ENCODE measurements around the gene MMP24OS. TPM values are rescaled to one million over a fixed set of nuclear protein-coding genes. Genes with fewer than 3 reads are reported as not detected.
A peak's percentile ranks its signal among the peaks of the same experiment; 100 is the strongest.

Gene MMP24OS
- total RNA-seq, 1 experiment from 2014 or later: 19.6 TPM

DNA sequence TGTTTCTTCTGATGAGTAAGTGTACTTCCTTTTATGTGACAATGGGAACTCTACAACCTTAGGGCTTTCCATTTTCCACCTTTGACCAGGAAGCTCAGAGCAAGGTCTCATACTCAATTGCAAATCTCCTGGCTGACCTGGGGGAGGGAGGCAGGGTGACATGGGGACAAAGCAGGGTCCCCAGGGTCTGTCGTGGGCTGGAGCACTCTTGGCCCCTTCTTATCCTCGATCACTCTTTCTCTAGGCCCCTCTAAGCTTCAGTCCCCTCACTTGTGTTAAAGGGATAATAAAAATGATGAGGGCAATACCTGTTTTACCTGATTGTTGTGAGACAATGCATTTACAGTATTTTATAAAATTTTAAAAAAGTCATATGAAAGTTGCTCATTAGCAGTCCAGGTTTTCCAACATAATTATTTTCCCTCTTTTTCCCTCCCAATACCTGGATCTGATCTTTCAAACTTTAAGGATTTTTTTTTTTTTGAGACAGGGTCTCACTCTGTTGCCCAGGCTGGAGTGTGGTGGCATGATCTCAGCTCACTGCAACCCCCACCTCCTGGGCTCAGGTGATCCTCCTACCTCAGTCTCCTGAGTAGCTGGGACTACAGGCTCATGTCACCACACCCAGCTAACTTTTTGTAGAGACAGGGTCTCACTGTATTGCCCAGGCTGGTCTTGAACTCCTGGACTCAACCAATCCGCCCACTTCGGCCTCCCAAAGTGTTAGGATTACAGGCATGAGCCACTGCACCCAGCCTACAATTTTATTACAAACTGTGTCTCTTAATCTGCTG lies 22.7 kb upstream of the MMP24OS start:
- Histone ChIP-seq H3K27ac (no peak overlapping the region), H3K4me1 (peaks cover 18% of the 10 kb centered on the region)
- DNase-seq: no peak

DNA sequence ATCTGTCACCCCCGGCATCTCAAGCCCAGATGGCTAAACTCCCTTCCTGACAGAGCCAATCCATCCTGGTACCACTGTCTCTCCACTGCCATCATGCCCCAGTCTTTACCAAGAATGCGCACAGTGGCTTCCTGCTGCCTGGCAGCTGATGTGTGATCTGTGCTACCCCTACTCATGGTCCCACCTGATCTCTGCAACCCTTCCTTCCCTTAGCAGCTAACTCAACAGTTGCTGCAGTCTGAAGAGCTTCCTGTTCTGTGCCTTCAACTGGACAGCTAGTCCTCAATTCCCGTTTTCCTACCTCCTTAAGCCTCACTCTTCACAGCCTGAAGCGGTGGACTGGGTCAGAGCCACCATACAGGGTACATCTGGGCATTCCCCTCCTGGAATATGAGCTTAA lies 21.9 kb upstream of the MMP24OS start:
- Histone ChIP-seq H3K9me3 (replicated peaks) (no peaks in the 10 kb centered on the region), H3K27ac (no peak overlapping the region), H3K27me3 (0 out of 2 replicates have a peak, but pooled peaks cover 6% of the 10 kb centered on the region), H3K36me3 (no peaks in the 10 kb centered on the region), H3K4me1 (peaks cover 9% of the 10 kb centered on the region), H3K4me3 (no peak overlapping the region)
- no peak for DNase-seq

More for the DNA sequence above, 22.7 kb upstream of the MMP24OS start:
- H3K36me3 ChIP-seq: no peaks in the 10 kb centered on the region
- no peak overlapping the region for H3K4me3 ChIP-seq
- no peaks in the 10 kb centered on the region for H3K9me3 ChIP-seq (replicated peaks)
- H3K27me3 ChIP-seq: 0 out of 2 replicates have a peak, but pooled peaks cover 6% of the 10 kb centered on the region

DNA sequence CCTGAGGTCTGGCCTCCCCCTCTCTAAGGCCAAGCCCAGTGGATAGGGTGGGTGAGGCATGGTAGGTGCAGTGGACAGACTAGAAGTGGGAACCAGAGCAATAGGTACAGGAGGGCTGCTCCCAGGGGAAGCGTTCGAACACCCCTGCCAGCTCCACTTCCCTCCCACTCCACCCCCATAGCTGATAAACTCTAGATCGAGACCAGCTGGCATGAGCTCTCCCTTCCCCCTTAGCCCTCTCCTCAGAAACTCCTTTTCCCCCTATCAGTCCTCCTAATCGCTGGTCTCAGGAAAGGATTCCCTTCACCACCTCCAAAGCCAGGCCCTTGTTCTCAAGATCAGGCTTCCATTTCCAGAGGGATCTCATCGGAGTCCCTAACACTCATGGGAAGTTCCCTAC lies 20.3 kb upstream of the MMP24OS start:
- no peak for DNase-seq
- Histone ChIP-seq H3K27ac (no peak overlapping the region), H3K9me3 (replicated peaks) (no peaks in the 10 kb centered on the region), H3K36me3 (no peaks in the 10 kb centered on the region), H3K27me3 (0 out of 2 replicates have a peak, but pooled peaks cover 11% of the 10 kb centered on the region), H3K4me1 (no peaks in the 10 kb centered on the region), H3K4me3 (no peak overlapping the region)

DNA sequence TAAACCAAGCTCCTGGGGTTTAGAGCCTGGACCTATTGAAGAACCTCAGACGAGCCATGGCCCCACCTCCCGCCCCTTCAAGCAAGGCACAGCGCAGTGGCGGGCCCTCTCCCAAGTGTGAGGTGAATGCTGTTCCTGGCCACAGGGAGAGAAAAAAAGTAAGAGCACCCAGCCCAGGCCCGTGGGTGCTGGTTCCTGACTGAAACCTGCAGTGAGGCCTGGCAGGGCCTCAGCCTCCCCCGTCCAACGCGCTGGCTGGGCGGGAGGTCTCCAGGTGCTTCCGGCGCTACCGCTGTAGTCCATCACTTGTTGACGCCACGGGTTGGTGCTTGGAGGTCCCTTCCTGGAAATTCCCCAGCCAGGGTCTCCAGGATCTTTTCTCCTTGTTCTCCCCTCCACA lies 19.8 kb upstream of the MMP24OS start:
- Histone ChIP-seq H3K9me3 (replicated peaks) (no peaks in the 10 kb centered on the region), H3K4me1 (no peaks in the 10 kb centered on the region), H3K27ac (no peak overlapping the region), H3K27me3 (0 out of 2 replicates have a peak, but pooled peaks cover 11% of the 10 kb centered on the region), H3K4me3 (no peak overlapping the region), H3K36me3 (no peaks in the 10 kb centered on the region)
- DNase-seq: no peak

DNA sequence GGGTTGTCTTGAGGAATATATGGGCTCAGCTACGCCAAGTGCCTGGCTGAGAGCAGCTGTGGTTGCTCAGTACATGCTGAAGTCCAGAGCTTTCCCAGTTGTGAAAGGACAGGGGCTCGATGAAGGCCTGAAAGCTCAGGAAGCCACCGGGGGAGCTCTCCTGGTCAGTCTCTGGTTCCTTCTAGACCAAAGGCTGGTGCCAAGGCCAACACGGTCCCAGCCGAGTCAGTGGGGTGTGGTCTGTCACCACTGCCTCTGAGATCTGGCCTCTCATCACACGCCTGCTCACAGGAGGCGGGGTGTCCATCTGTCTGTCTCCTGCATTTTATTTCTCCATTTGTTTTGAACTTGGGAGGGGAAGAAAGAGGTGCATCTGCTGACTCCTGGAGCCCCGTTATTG lies 19.2 kb upstream of the MMP24OS start:
- Histone ChIP-seq H3K27ac (no peak overlapping the region), H3K27me3 (0 out of 2 replicates have a peak, but pooled peaks cover 16% of the 10 kb centered on the region), H3K9me3 (replicated peaks) (no peaks in the 10 kb centered on the region), H3K36me3 (no peaks in the 10 kb centered on the region), H3K4me1 (no peaks in the 10 kb centered on the region), H3K4me3 (no peak overlapping the region)
- no peak for DNase-seq

DNA sequence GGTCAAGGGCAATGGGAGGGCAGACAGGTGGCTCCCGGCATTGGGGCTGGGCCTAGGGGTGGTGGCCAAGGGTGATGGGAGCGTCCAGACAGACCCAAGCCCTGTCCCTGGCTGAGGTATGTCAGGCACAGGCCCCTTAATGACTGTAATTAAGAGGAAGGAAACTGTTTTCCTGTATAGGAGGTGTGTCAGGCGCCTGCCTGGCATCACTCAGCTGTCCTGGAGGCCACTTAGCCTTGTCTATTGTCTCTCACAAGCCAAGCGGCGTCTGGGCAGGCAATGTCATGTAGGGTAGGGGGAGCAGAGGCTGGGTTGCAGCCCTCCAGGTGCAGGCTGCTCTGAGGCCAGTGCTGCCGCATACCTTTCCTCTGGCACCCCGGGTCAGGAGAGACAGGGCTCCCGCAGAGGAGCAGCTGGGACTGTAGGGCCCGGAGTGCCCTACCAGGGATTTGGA lies 18.2 kb upstream of the MMP24OS start:
- no peak overlapping the region for H3K27ac ChIP-seq
- peaks cover 20% of the 10 kb centered on the region for H3K27me3 ChIP-seq
- no peaks in the 10 kb centered on the region for H3K4me1 ChIP-seq
- no peak for DNase-seq
- H3K9me3 ChIP-seq (replicated peaks): no peaks in the 10 kb centered on the region
- no peaks in the 10 kb centered on the region for H3K36me3 ChIP-seq
- no peak overlapping the region for H3K4me3 ChIP-seq

DNA sequence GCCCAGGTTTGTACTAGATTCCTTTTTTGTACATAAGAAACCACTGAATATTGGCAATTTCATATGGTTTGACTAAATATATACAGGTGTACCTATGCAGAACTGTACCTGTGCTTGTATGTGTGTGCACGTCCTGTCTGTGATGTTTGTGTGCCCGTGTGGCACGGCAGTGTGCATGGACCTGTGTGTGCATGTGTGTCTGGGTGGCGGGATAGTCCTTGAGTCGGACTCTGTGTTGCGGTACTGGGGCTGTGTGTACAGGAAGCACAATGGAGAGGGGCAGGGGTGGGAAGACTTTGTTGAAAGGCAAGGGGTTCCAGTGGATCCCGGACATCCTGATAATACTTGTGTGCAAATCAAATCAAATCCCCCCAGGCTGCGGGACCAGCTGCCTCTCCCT lies 17.8 kb upstream of the MMP24OS start:
- H3K9me3 ChIP-seq (replicated peaks): no peaks in the 10 kb centered on the region
- peaks cover 20% of the 10 kb centered on the region for H3K27me3 ChIP-seq
- H3K4me1 ChIP-seq: no peaks in the 10 kb centered on the region
- no peak for DNase-seq
- no peaks in the 10 kb centered on the region for H3K36me3 ChIP-seq
- H3K27ac ChIP-seq: no peak overlapping the region
- H3K4me3 ChIP-seq: no peak overlapping the region

DNA sequence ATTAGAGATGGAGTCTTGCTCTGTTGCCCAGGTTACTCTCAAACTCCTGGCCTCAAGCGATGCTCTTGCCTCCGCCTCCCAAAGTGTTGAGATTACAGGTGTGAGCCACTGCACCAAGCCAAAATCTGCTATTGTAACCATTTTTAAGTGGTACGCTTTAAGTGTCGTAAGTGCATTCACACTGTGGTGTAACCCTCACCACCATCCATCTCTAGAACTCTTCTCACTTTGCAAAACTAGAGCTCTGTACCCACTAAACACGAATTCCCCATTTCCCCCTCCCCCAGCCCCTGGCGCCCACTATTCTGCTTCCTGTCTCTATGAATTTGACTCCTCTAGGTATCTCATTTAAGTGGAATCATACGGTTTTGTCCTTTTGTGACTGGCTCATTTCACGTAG lies 17.1 kb upstream of the MMP24OS start:
- Histone ChIP-seq H3K4me1 (no peaks in the 10 kb centered on the region), H3K27me3 (peaks cover 20% of the 10 kb centered on the region), H3K9me3 (replicated peaks) (no peaks in the 10 kb centered on the region), H3K27ac (no peak overlapping the region), H3K36me3 (no peaks in the 10 kb centered on the region), H3K4me3 (no peak overlapping the region)
- no peak for DNase-seq

DNA sequence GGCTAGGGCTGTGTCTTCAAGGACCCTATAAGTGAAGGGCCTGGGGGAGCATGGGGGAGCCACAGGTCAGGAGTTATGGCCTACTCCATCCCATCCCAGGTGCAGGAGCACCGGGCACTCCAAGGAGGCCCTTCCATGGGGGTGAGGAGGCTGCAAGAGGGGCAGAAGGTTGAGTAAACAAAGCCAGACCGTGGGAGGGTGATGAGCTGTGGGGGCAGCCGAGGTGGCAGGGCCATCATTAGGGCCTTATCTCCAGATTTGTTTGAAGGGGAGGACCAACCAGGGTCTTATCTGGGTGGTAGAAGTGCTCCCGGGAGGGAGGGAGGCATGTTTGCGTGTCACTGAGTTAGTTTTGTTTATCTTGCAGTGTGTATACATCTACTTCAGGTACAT lies 16.4 kb upstream of the MMP24OS start:
- Histone ChIP-seq H3K4me1 (no peaks in the 10 kb centered on the region), H3K27me3 (peaks cover 20% of the 10 kb centered on the region), H3K27ac (no peak overlapping the region), H3K4me3 (no peak overlapping the region), H3K36me3 (no peaks in the 10 kb centered on the region), H3K9me3 (replicated peaks) (no peaks in the 10 kb centered on the region)
- DNase-seq: no peak

DNA sequence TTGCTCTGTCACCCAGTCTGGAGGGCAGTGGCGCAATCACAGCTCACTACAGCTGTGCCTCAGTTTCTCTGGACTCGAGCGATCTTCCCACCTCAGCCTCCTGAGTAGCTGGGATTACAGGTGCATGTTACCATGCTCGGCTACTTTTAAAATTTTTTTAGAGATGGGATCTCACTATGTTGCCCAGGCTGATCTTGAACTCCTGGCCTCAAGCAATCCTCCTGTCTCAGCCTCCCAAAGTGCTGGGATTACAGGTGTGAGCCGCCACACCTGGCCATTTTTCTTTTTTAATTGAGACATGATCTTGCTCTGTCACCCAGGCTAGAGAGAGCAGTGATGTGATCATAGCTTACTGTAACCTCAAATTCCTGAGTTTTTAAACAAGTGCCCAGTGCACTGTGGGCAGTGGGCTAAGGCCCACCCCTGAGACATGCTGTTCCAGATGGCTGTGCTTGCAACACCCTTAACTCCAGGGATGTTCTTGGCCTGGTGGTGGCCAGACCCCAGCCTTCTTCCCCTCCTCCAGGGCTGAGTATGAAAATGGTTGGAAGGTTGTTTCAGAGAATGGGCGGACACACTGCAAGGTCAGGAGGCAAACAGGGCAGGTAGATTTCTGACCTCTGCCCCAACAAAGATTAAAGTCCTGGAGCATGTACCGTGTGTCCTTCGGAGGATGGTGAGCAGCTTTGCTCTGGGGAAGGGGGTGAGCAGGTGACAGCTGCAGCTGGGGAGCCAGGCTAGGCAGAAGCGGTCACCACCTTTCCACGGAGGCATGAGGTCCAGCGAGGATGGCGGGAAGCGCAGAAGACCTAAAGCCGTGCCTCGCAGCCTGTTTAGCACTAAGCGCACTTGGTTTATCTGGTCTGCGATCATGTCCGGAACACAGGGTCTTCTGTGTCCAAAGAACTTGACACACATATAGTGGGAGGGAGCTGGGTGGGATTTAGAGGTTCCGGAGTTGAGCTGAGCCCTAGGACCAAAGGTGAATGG lies 15.7 kb upstream of the MMP24OS start:
- H3K27ac ChIP-seq: no peak overlapping the region

DNA sequence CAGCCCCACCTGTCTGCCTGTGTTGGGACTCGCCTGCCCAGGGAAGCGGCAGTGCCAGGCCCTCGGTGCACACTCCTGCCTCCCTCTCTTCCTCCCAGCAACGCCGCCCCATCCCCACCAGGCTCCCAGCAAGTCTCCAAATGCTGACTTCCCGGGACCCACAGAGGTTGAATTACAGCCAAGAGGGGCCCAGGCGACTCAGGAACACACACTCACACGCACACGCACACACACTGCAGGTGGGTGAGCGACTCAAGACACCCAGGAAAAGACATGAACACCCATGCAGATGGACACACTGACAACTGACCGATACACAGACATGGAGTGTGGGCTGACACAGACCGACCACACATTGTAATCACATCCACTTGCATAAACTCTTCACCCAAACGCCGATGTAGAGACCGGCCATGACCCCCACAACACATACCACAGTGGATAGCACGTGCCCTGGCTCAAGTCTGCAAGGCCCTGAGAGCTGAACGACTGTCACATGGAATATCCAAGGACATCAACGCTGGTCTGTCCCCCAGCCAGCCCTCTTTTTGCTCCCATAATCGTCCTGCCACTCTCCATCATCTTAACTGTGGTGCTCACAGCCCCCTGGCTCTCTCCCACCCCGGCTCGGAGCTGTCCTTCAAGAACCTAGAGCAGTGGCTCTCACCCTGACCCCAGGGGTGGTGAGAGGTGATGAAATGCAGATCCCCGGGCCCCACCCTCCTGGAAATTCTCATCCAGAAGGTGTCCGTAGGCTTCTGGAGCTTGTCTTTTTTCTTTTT lies 14.8 kb upstream of the MMP24OS start:
- no peak for DNase-seq
- H3K27me3 ChIP-seq: peaks cover 20% of the 10 kb centered on the region
- H3K36me3 ChIP-seq: no peaks in the 10 kb centered on the region
- no peaks in the 10 kb centered on the region for H3K4me1 ChIP-seq
- H3K9me3 ChIP-seq (replicated peaks): no peaks in the 10 kb centered on the region
- H3K27ac ChIP-seq: no peak overlapping the region
- H3K4me3 ChIP-seq: no peak overlapping the region

More for the DNA sequence above, 15.7 kb upstream of the MMP24OS start:
- H3K9me3 ChIP-seq (replicated peaks): no peaks in the 10 kb centered on the region
- H3K36me3 ChIP-seq: no peaks in the 10 kb centered on the region
- no peak overlapping the region for H3K4me3 ChIP-seq
- H3K4me1 ChIP-seq: no peaks in the 10 kb centered on the region
- no peak for DNase-seq
- peaks cover 20% of the 10 kb centered on the region for H3K27me3 ChIP-seq

DNA sequence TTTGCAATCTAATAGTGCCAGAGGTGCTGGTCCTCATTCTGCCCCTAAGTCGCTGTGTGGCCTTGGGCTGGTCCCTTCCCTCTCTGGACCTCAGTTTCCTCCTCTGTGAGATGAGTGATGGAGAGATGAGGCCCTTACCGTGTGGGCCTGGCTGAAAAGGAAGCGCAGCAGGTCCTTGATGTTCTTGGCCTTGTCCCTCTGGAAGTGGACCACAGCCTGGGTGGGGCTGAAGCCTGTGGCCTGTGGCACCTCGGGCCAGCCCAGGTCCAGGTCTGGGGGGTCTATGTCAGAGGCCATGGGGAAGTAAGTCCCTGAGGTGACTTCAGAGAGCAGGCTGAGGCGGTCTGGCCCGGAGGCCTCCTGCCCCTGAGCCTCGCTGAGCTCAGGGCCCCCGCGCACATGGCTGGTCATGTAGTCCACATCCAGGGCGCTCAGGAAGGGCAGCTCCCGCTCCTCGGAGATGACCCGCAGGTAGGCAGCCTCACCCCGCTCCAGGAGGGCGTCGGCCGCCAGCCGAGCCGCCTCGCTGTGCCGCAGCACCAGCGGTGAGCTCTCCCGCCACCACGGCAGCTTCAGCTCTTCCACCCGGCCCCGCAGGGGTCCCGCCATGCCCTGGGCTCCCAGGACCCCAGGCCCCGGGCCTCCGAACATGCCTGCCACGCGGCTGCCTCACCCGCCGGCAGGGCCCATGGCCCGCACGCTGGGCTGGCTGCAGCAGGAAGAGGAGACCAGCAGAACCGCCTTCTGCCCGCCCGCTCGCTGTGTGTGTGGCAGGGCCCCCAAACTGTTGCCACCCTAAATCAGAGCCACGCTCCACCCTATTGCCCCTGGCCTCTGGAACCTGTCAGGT lies 14.0 kb upstream of the MMP24OS start, which contains the start of gene FAM83C:
Gene FAM83C, minus strand, starts transcription at position 772 of the 850 bp plus-strand sequence. Its CDS starts 121 bp downstream, at position 651.
- Histone ChIP-seq H3K4me1 (no peaks in the 10 kb centered on the region), H3K4me3 (no peak within 1 kb of the TSS), H3K27ac (no peak within 1 kb of the TSS), H3K36me3 (no peaks in the 10 kb centered on the region), H3K27me3 (peaks cover 19% of the 10 kb centered on the region), H3K9me3 (replicated peaks) (no peaks in the 10 kb centered on the region)
- no peak for DNase-seq

DNA sequence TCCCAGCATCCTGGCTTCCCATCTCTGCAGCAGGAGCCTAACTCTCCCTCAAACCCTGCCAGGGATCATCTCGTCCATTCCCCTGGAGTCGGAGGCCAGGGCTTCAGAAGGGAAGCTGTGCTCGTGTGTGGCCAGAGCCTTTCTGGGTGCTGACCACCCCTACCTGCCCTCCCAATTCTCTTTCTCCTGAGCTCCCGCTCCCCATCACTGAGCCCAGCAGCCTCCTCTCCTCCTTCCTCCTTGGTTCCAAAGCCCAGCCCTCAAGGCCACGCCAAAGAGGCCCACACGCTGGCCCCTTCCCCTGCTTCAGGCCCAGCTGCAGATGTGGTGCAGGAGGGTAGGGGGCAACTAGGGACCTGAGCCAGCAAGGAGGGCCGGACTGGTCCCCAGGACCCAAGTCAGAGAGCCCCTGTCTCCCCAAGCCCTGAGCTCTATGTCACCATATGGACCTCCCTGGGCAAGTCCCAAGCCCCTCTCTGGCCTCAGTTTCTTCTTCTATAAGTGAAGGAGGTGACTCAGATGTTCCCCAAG lies 13.0 kb upstream of the MMP24OS start:
- peaks cover 14% of the 10 kb centered on the region for H3K27me3 ChIP-seq
- DNase-seq: peak in 1 of 2 experiments; percentile 4
- no peaks in the 10 kb centered on the region for H3K4me1 ChIP-seq
- no peaks in the 10 kb centered on the region for H3K9me3 ChIP-seq (replicated peaks)
- H3K4me3 ChIP-seq: no peak overlapping the region
- no peak overlapping the region for H3K27ac ChIP-seq
- no peaks in the 10 kb centered on the region for H3K36me3 ChIP-seq
